HG02610 (cell line): ENCODE data around the gene USP17L17.
"Not testable (repeated sequence)": the region's sequence is repeated elsewhere in the genome, so short reads cannot be mapped to it uniquely, and the experiment has no call there.

Experiments used
- ATAC-seq: cut with Tn5 transposase; IDR thresholded peaks from one replicate; pipeline ENCODE4 v1.9.1; 2021; ENCODE audit warnings: mild to moderate bottlenecking, moderate library complexity; ENCODE audit not compliant: unreplicated experiment

USP17L17 gene

GRCh38 chr4:9243579-9243978, at the start of gene USP17L17:
USP17L17 (plus strand) TSS chr4:9243879; CDS start chr4:9243879, 0 bp downstream.
- ATAC-seq: not testable (repeated sequence)

DNA sequence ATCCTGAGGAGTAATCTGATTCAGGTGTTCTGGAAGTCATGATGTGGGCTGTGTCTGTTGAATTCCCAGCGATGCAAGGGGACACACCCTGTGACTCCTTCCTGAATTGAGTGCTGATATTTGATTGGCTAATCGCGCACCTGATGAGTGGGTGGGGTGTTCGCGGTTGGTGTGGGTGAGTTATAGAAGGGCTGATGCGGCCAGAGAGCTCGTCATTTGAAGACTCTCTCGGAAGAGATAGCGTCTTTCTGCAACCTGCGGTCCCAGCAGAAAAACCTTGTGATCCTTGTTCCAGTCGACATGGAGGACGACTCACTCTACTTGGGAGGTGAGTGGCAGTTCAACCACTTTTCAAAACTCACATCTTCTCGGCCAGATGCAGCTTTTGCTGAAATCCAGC, 33.3 kb upstream of the USP17L17 start, which contains the start of gene USP17L10:
Gene USP17L10, plus strand, starts transcription at position 301 of the 400 bp plus-strand sequence. Its CDS starts 0 bp downstream, at position 301.
- not testable (repeated sequence) for ATAC-seq

- not testable (repeated sequence) for ATAC-seq
Observed at GRCh38 chr4:9214701-9215100, 29.0 kb upstream of the USP17L17 start.

- ATAC-seq: not testable (repeated sequence)
Observed at GRCh38 chr4:9215105-9215504, 28.6 kb upstream of the USP17L17 start, which contains the start of gene USP17L11. USP17L11 (plus strand) TSS chr4:9215405; CDS start chr4:9215405, 0 bp downstream.

GRCh38 chr4:9219852-9220251, 23.8 kb upstream of the USP17L17 start, which contains the start of gene USP17L12:
USP17L12 (plus strand) TSS chr4:9220152; CDS start chr4:9220152, 0 bp downstream.
- not testable (repeated sequence) for ATAC-seq

- not testable (repeated sequence) for ATAC-seq
Observed at GRCh38 chr4:9224596-9224995, 19.1 kb upstream of the USP17L17 start, which contains the start of gene USP17L13. USP17L13 (plus strand) TSS chr4:9224896; CDS start chr4:9224896, 0 bp downstream.

GRCh38 chr4:9230249-9230648, 13.4 kb upstream of the USP17L17 start:
- ATAC-seq: not testable (repeated sequence)

DNA sequence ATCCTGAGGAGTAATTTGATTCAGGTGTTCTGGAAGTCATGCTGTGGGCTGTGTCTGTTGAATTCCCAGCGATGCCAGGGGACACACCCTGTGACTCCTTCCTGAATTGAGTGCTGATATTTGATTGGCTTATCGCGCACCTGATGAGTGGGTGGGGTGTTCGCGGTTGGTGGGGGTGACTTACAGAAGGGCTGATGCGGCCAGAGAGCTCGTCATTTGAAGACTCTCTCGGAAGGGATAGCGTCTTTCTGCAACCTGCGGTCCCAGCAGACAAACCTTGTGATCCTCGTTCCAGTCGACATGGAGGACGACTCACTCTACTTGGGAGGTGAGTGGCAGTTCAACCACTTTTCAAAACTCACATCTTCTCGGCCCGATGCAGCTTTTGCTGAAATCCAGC, 9.6 kb upstream of the USP17L17 start, which contains the start of gene USP17L15:
Gene USP17L15, plus strand, starts transcription at position 301 of the 400 bp plus-strand sequence. Its CDS starts 0 bp downstream, at position 301.
- ATAC-seq: not testable (repeated sequence)

GRCh38 chr4:9238461-9238860, 5.2 kb upstream of the USP17L17 start:
- ATAC-seq: not testable (repeated sequence)

- not testable (repeated sequence) for ATAC-seq
Observed at GRCh38 chr4:9247953-9248680, 4.4 kb downstream of the USP17L17 start, which contains the start of gene USP17L18. USP17L18 (plus strand) TSS chr4:9248630; CDS start chr4:9248630, 0 bp downstream.

DNA sequence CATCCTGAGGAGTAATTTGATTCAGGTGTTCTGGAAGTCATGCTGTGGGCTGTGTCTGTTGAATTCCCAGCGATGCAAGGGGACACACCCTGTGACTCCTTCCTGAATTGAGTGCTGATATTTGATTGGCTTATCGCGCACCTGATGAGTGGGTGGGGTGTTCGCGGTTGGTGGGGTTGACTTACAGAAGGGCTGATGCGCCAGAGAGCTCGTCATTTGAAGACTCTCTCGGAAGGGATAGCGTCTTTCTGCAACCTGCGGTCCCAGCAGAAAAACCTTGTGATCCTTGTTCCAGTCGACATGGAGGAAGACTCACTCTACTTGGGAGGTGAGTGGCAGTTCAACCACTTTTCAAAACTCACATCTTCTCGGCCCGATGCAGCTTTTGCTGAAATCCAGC, 9.4 kb downstream of the USP17L17 start, which contains the start of gene USP17L19:
Gene USP17L19, plus strand, starts transcription at position 301 of the 400 bp plus-strand sequence. Its CDS starts 0 bp downstream, at position 301.
- not testable (repeated sequence) for ATAC-seq

- ATAC-seq: not testable (repeated sequence)
Observed at GRCh38 chr4:9257824-9258223, 14.1 kb downstream of the USP17L17 start, which contains the start of gene USP17L20. USP17L20 (plus strand) TSS chr4:9258124; CDS start chr4:9258124, 0 bp downstream.

DNA sequence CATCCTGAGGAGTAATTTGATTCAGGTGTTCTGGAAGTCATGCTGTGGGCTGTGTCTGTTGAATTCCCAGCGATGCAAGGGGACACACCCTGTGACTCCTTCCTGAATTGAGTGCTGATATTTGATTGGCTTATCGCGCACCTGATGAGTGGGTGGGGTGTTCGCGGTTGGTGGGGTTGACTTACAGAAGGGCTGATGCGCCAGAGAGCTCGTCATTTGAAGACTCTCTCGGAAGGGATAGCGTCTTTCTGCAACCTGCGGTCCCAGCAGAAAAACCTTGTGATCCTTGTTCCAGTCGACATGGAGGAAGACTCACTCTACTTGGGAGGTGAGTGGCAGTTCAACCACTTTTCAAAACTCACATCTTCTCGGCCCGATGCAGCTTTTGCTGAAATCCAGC, 18.9 kb downstream of the USP17L17 start, which contains the start of gene USP17L21:
Gene USP17L21, plus strand, starts transcription at position 301 of the 400 bp plus-strand sequence. Its CDS starts 0 bp downstream, at position 301.
- not testable (repeated sequence) for ATAC-seq

GRCh38 chr4:9267319-9267718, 23.6 kb downstream of the USP17L17 start, which contains the start of gene USP17L22:
USP17L22 (plus strand) TSS chr4:9267619; CDS start chr4:9267619, 0 bp downstream.
- ATAC-seq: not testable (repeated sequence)

DNA sequence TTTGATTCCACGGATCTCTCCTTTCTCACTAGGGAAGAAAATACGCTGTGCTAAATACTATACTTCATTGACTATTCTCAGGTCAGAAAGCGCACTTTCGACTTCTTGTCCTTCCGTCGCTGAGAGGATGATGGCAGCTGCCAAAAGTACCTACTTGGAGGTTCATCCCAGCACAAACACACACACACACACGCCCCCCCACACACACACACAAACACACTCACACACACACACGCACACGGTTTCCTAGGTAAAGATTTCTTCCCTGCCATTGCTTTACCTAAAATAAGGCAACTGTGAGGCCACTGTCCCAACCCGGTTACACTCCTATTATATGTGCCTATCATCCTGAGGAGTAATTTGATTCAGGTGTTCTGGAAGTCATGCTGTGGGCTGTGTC, 28.0 kb downstream of the USP17L17 start:
- ATAC-seq: not testable (repeated sequence)
